PC-3 (cell line): ENCODE measurements around the gene STXBP6.

Experiments
- EZH2 ChIP-seq: fragments of 300-600 bp; sonication (generic); IDR thresholded peaks from one replicate; pipeline ENCODE4 v1.6.1; 2017; ENCODE audit warnings: antibody characterized with exemption, mild to moderate bottlenecking, low read length; ENCODE audit not compliant: unreplicated experiment
- EZH2phosphoT487 ChIP-seq: fragments of 300-600 bp; sonication (generic); IDR thresholded peaks from 2 replicates; pipeline ENCODE4 v1.6.1; 2018; ENCODE audit warnings: mild to moderate bottlenecking, antibody characterized with exemption, low read length, borderline replicate concordance
- TF ChIP-seq, protein P1 (sequence below): fragments of 300-600 bp; sonication (generic); conservative IDR thresholded peaks from 2 replicates; pipeline ENCODE4 v1.5.1; 2017; ENCODE audit warnings: antibody characterized with exemption, low read depth, mild to moderate bottlenecking, low read length

- TF ChIP-seq EZH2: no peak
- TF ChIP-seq, protein P1, sequence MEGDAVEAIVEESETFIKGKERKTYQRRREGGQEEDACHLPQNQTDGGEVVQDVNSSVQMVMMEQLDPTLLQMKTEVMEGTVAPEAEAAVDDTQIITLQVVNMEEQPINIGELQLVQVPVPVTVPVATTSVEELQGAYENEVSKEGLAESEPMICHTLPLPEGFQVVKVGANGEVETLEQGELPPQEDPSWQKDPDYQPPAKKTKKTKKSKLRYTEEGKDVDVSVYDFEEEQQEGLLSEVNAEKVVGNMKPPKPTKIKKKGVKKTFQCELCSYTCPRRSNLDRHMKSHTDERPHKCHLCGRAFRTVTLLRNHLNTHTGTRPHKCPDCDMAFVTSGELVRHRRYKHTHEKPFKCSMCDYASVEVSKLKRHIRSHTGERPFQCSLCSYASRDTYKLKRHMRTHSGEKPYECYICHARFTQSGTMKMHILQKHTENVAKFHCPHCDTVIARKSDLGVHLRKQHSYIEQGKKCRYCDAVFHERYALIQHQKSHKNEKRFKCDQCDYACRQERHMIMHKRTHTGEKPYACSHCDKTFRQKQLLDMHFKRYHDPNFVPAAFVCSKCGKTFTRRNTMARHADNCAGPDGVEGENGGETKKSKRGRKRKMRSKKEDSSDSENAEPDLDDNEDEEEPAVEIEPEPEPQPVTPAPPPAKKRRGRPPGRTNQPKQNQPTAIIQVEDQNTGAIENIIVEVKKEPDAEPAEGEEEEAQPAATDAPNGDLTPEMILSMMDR: no peak
- TF ChIP-seq EZH2phosphoT487: no peak
Measured at GRCh38 chr14:24935796-24936195, 114.2 kb downstream of the STXBP6 start.
